Stimulated activated naive CD8-positive, alpha-beta T cell treated with anti-CD3 and anti-CD28 coated beads, Interleukin-15, amount 100 ng/mL, for 72 hours (primary cell): ENCODE data around the gene LETM1.

ENCODE experiments used
- ATAC-seq: fragments of 150-1000 bp; cut with Tn5 transposase; 2 replicates; pipeline ENCODE4 v1.10.0; 2021; ENCODE audit warnings: mild to moderate bottlenecking, moderate library complexity
- DNase-seq, 2 donors: peaks; one replicate each; pipeline ENCODE4 v3.0.0; 2021 to 2022
- H3K27ac Mint-ChIP-seq, 2 donors: one replicate each; pipeline ENCODE4 v1.8.0; 2022; ENCODE audit warnings: mild to moderate bottlenecking in 2 of 2, mixed read lengths in 2 of 2, moderate library complexity in 2 of 2
- H3K27me3 Mint-ChIP-seq: one replicate; pipeline ENCODE4 v1.8.0; 2022; ENCODE audit warnings: mixed read lengths
- H3K4me1 Mint-ChIP-seq: one replicate; pipeline ENCODE4 v1.8.0; 2022; ENCODE audit warnings: mild to moderate bottlenecking, mixed read lengths
- H3K4me3 Mint-ChIP-seq, 2 donors: one replicate each; pipeline ENCODE4 v1.8.0; 2022; ENCODE audit warnings: mild to moderate bottlenecking in 2 of 2, mixed read lengths in 2 of 2, moderate library complexity in 1 of 2
- H3K9me3 Mint-ChIP-seq, 2 donors: one replicate each; pipeline ENCODE4 v1.8.0; 2022; ENCODE audit warnings: mixed read lengths in 2 of 2

The LETM1 gene

GRCh38 chr4:1830642-1831228 is 25.2 kb downstream of the LETM1 start:
- H3K4me3 Mint-ChIP-seq = no peak overlapping the region
- peaks cover 10% of the 10 kb centered on the region for H3K4me1 Mint-ChIP-seq
- H3K27ac Mint-ChIP-seq = no peak overlapping the region
- H3K9me3 Mint-ChIP-seq = no peaks in the 10 kb centered on the region
- H3K27me3 Mint-ChIP-seq = no peaks in the 10 kb centered on the region
- no peak for ATAC-seq
- DNase-seq = no peak

- ATAC-seq (no peak), DNase-seq (no peak)
- H3K27ac Mint-ChIP-seq = no peak overlapping the region
- no peaks in the 10 kb centered on the region for H3K27me3 Mint-ChIP-seq
- H3K4me3 Mint-ChIP-seq = no peak overlapping the region
- peaks cover 10% of the 10 kb centered on the region for H3K4me1 Mint-ChIP-seq
- H3K9me3 Mint-ChIP-seq = no peaks in the 10 kb centered on the region
These were observed 25.7 kb downstream of the LETM1 start for GRCh38 chr4:1830234-1830633.

GRCh38 chr4:1826531-1827350 is 29.2 kb downstream of the LETM1 start:
- no peaks in the 10 kb centered on the region for H3K9me3 Mint-ChIP-seq
- no peaks in the 10 kb centered on the region for H3K4me1 Mint-ChIP-seq
- no peaks in the 10 kb centered on the region for H3K27me3 Mint-ChIP-seq
- no peak for ATAC-seq
- no peak overlapping the region for H3K4me3 Mint-ChIP-seq
- peak overlapping the region; percentile 44 to 73 for H3K27ac Mint-ChIP-seq
- no peak for DNase-seq

DNA sequence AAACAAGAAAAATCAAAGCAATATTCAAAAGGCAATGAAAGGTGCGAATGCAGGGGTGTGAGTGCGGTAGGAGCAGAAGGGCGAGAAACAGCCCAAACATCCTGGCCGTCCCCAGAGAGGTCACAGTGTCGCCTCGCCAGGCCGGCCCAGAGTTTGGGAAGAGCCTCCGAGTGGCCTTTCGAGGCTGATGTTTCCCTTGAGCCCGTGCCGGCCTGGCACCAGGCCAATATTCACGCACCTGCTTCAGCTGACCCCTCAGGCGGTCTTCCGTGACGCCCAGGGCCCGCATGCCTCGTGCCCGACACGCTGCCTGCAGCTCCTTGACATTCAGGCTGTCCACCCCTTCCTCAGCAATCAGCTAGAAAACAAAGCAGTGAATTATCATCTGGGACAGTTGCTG is 30.6 kb downstream of the LETM1 start:
- peak overlapping the region in 1 of 2 donors; percentile 67 for H3K27ac Mint-ChIP-seq
- no peaks in the 10 kb centered on the region for H3K27me3 Mint-ChIP-seq
- H3K4me1 Mint-ChIP-seq = no peaks in the 10 kb centered on the region
- H3K9me3 Mint-ChIP-seq = no peaks in the 10 kb centered on the region
- no peak for DNase-seq
- no peak overlapping the region for H3K4me3 Mint-ChIP-seq
- ATAC-seq = no peak

- ATAC-seq (no peak), DNase-seq (no peak)
- no peaks in the 10 kb centered on the region for H3K9me3 Mint-ChIP-seq
- H3K27me3 Mint-ChIP-seq = no peaks in the 10 kb centered on the region
- no peak overlapping the region for H3K4me3 Mint-ChIP-seq
- H3K4me1 Mint-ChIP-seq = no peaks in the 10 kb centered on the region
- H3K27ac Mint-ChIP-seq = peak overlapping the region in 1 of 2 donors; percentile 50
These were observed 31.2 kb downstream of the LETM1 start for GRCh38 chr4:1824746-1825145.

- Mint-ChIP-seq H3K4me1 (no peaks in the 10 kb centered on the region), H3K27me3 (no peaks in the 10 kb centered on the region), H3K27ac (no peak overlapping the region), H3K9me3 (no peaks in the 10 kb centered on the region), H3K4me3 (no peak overlapping the region)
- no peak for DNase-seq
- no peak for ATAC-seq
These were observed 32.4 kb downstream of the LETM1 start for GRCh38 chr4:1823545-1823932.

GRCh38 chr4:1822568-1823544 is 33.1 kb downstream of the LETM1 start:
- no peaks in the 10 kb centered on the region for H3K4me1 Mint-ChIP-seq
- peak overlapping the region in 1 of 2 donors; percentile 86 for H3K27ac Mint-ChIP-seq
- H3K4me3 Mint-ChIP-seq = no peak overlapping the region
- DNase-seq = no peak
- no peaks in the 10 kb centered on the region for H3K27me3 Mint-ChIP-seq
- no peaks in the 10 kb centered on the region for H3K9me3 Mint-ChIP-seq
- ATAC-seq = no peak

GRCh38 chr4:1821679-1822567 is 34.0 kb downstream of the LETM1 start:
- ATAC-seq (no peak), DNase-seq (no peak)
- Mint-ChIP-seq H3K27ac (no peak overlapping the region), H3K4me3 (no peak overlapping the region), H3K27me3 (no peaks in the 10 kb centered on the region), H3K4me1 (no peaks in the 10 kb centered on the region), H3K9me3 (no peaks in the 10 kb centered on the region)

DNA sequence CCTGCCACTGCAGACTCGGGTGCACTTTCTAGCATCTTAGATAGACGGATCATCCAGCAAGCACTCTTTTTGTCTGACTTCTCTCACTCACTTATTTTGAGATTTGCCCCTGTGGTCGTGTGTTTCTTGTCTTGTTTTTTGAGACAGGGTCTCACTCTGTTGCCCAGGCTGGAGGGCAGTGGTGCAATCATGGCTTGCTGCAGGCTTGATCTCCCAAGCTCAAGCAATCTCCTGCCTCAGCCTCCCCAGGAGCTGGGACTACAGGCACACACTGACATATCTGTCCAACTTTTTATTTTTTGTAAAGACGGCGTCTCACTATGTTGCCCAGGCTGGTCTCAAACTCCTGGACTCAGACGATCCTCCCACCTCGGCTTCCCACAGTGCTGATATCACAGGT is 36.1 kb downstream of the LETM1 start:
- Mint-ChIP-seq H3K9me3 (no peaks in the 10 kb centered on the region), H3K27ac (no peak overlapping the region), H3K4me3 (no peak overlapping the region), H3K27me3 (no peaks in the 10 kb centered on the region), H3K4me1 (no peaks in the 10 kb centered on the region)
- no peak for DNase-seq
- no peak for ATAC-seq

GRCh38 chr4:1819284-1819683 is 36.7 kb downstream of the LETM1 start:
- Mint-ChIP-seq H3K4me3 (no peak overlapping the region), H3K9me3 (no peaks in the 10 kb centered on the region), H3K27ac (no peak overlapping the region), H3K4me1 (no peaks in the 10 kb centered on the region), H3K27me3 (no peaks in the 10 kb centered on the region)
- no peak for DNase-seq
- no peak for ATAC-seq

DNA sequence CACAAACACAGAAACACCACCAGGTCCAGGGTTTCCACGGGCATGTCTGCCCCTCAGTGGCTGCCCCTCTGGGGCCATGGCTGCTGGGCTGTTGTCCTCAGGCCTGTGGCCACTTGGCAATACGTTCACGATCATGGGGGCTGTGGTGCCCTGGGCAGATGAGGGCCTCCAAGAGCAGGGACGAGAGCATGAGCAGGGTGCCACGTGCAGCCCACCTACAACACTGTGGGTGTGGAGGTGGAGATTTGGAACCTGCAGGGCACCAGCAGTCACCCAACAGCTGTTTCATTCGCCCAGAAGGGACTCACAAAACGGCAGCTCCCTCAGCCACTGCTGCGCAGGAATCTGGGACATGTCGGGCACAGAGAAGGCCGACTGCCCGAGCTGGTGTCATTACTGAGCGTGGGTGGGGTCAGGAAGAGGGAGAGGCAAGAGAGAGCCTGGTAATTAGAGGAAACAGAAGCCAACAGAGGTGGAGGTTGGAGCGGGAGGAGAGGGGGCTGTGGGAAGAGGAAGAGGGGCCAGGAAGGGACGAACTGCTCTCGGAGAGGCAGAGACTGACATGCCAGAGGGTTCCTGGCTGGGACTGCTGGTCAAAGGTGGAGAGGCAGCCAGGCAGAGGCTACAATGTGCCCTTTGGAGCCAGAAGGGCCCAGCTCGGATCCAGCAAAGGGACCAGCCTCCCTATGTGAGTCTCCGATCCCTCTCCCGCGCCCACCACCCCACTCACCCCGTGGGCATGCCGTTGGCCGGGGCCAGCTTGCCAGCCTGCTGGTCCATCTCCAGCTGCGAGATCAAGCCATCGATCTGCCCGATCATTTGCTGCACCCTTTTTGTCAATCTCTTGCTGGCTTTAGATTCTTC is 39.7 kb downstream of the LETM1 start:
- Mint-ChIP-seq H3K27ac (peak overlapping the region in 1 of 2 donors; percentile 38), H3K4me1 (no peaks in the 10 kb centered on the region), H3K27me3 (no peaks in the 10 kb centered on the region), H3K4me3 (no peak overlapping the region), H3K9me3 (no peaks in the 10 kb centered on the region)
- ATAC-seq (no peak), DNase-seq (no peak)

GRCh38 chr4:1815096-1815996 is 40.6 kb downstream of the LETM1 start:
- H3K4me3 Mint-ChIP-seq = no peak overlapping the region
- DNase-seq (no peak), ATAC-seq (peak; percentile 33)
- H3K27me3 Mint-ChIP-seq = no peaks in the 10 kb centered on the region
- H3K4me1 Mint-ChIP-seq = no peaks in the 10 kb centered on the region
- H3K27ac Mint-ChIP-seq = no peak overlapping the region
- H3K9me3 Mint-ChIP-seq = no peaks in the 10 kb centered on the region

DNA sequence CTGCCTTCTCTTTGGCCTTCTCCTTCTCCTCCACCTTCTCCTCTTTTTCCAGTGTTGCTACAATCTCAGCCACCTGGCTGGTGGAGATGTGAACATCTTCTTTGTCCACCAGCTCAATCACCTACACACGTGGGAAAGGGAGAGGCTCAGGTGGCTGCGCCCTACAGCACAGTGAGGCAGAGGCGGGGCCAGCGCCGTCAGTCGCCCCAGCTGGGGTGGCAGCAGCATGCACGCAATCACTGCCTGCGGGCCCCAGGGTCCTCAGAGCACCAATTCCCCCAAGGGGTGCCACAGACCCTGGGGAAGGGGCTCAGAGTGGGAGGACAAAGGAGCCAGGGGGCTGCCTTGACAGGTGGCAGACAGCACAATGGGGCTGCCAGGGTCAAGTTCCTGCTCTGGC is 41.5 kb downstream of the LETM1 start:
- ATAC-seq (no peak), DNase-seq (no peak)
- no peak overlapping the region for H3K4me3 Mint-ChIP-seq
- no peaks in the 10 kb centered on the region for H3K27me3 Mint-ChIP-seq
- H3K9me3 Mint-ChIP-seq = no peaks in the 10 kb centered on the region
- no peaks in the 10 kb centered on the region for H3K4me1 Mint-ChIP-seq
- no peak overlapping the region for H3K27ac Mint-ChIP-seq
